ENCODE data around the gene TLR3. TPM values are rescaled to one million over a fixed set of nuclear protein-coding genes. Genes with fewer than 3 reads are reported as not detected.

TLR3 gene
- total and polyA plus RNA-seq, 4 experiments from 2014 or later = 2.1 to 4.1 (median 2.6) TPM

GRCh38 chr4:186072516-186072915 lies 3.6 kb downstream of the TLR3 start:
- Histone ChIP-seq H3K4me3 (ENCODE audit: low read length in 2 of 2) (no peak overlapping the region), H3K4me1 (ENCODE audit: insufficient read depth, low read length) (peaks cover 21% of the 10 kb centered on the region), H3K9me3 (ENCODE audit: control insufficient read depth in 1 of 2, low read length in 2 of 2) (no peaks in the 10 kb centered on the region), H3K36me3 (ENCODE audit: insufficient read depth, low read length) (no peaks in the 10 kb centered on the region), H3K27ac (ENCODE audit: low read depth, low read length) (no peak overlapping the region), H3K27me3 (ENCODE audit: insufficient read depth, low read length) (no peaks in the 10 kb centered on the region)
- POLR2A ChIA-PET (ENCODE audit: partially characterized antibody) = no interaction called here
- Mint-ChIP-seq H3K9me3 (no peaks in the 10 kb centered on the region), H3K27ac (peak overlapping the region in 1 of 7 donors; percentile 21), H3K4me1 (peaks cover 17 to 33% (median 22%) of the 10 kb centered on the region in 4 donors), H3K36me3 (no peaks in the 10 kb centered on the region), H3K27me3 (no peaks in the 10 kb centered on the region), H3K4me3 (no peak overlapping the region)
- CTCF ChIA-PET (ENCODE audit: partially characterized antibody) = no interaction called here
- DNase-seq = no peak
- intact Hi-C loops (cut with micrococcal nuclease) = no loop called here

DNA sequence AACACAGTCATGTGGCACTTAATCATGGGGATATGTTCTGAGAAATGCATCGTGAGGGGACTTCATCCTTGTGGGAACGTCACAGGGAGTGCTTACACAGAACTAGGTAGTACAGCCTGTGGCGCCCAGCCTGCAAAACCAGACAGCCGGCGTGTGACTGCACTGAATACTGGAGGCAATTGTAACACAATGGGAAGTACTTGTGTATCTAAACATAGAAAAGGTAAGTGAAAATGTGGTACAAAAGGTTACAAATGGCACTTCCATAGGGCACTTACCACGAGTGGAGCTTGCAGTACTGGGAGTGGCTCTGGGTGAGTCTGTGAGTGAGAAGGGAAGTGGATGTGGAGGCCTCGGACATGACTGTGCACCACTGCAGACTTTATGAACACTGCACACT lies 5.2 kb downstream of the TLR3 start:
- Histone ChIP-seq H3K4me3 (ENCODE audit: low read length in 2 of 2) (no peak overlapping the region), H3K9me3 (ENCODE audit: control insufficient read depth in 1 of 2, low read length in 2 of 2) (no peaks in the 10 kb centered on the region), H3K27ac (ENCODE audit: low read depth, low read length) (no peak overlapping the region), H3K36me3 (ENCODE audit: insufficient read depth, low read length) (no peaks in the 10 kb centered on the region), H3K4me1 (ENCODE audit: insufficient read depth, low read length) (peaks cover 8% of the 10 kb centered on the region), H3K27me3 (ENCODE audit: insufficient read depth, low read length) (no peaks in the 10 kb centered on the region)
- Mint-ChIP-seq H3K4me1 (peaks cover 8 to 17% (median 11%) of the 10 kb centered on the region in 4 donors), H3K36me3 (peaks cover 1 to 7% of the 10 kb centered on the region in 2 donors), H3K9me3 (no peaks in the 10 kb centered on the region), H3K4me3 (no peak overlapping the region), H3K27ac (no peak overlapping the region), H3K27me3 (no peaks in the 10 kb centered on the region)
- DNase-seq = no peak
- ChIA-PET CTCF (ENCODE audit: partially characterized antibody) (no interaction called here), POLR2A (ENCODE audit: partially characterized antibody) (no interaction called here)
- intact Hi-C loops (cut with micrococcal nuclease) = no loop called here

GRCh38 chr4:186078981-186079638 lies 10.2 kb downstream of the TLR3 start:
- Histone ChIP-seq H3K9me3 (ENCODE audit: control insufficient read depth in 1 of 2, low read length in 2 of 2) (no peaks in the 10 kb centered on the region), H3K27me3 (ENCODE audit: insufficient read depth, low read length) (no peaks in the 10 kb centered on the region), H3K4me1 (ENCODE audit: insufficient read depth, low read length) (no peaks in the 10 kb centered on the region), H3K36me3 (ENCODE audit: insufficient read depth, low read length) (no peaks in the 10 kb centered on the region), H3K4me3 (ENCODE audit: low read length in 2 of 2) (no peak overlapping the region), H3K27ac (ENCODE audit: low read depth, low read length) (no peak overlapping the region)
- Mint-ChIP-seq H3K27ac (no peak overlapping the region), H3K4me3 (no peak overlapping the region), H3K9me3 (no peaks in the 10 kb centered on the region), H3K36me3 (peaks cover 11 to 33% of the 10 kb centered on the region in 2 donors), H3K27me3 (no peaks in the 10 kb centered on the region), H3K4me1 (peaks cover 0 to 1% (median 0%) of the 10 kb centered on the region in 4 donors)
- intact Hi-C loops (cut with micrococcal nuclease) = no loop called here
- CTCF ChIA-PET (ENCODE audit: partially characterized antibody) = interaction anchor here (1.4 to 2.8 kb wide), 2 partner anchors 11 to 16 kb away, joined by 3 to 8 read pairs; partner anchors contain the start of gene TLR3
- POLR2A ChIA-PET (ENCODE audit: partially characterized antibody) = no interaction called here
- no peak for DNase-seq

DNA sequence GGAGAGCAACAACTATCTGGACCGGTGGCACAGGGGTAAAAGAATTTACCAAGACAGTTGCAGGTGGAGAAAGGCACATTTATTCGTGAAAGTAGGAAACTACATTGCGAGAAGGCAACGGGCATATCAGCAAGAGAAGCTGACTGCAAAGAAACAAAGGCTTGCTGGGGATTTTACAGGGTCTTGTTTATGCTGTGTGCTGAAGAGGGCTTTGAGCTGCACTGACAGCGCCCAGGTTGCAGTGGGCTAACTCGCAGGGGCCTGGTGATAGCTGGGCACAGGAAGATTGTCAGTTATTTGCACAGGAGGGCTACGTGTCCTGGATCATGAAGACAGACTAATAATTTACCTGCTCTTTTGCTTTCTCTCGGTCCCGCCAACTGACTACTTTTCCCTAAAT lies 10.7 kb downstream of the TLR3 start:
- Mint-ChIP-seq H3K27me3 (no peaks in the 10 kb centered on the region), H3K9me3 (no peaks in the 10 kb centered on the region), H3K4me1 (peaks cover 0 to 1% (median 0%) of the 10 kb centered on the region in 4 donors), H3K27ac (no peak overlapping the region), H3K4me3 (no peak overlapping the region), H3K36me3 (peaks cover 11 to 33% of the 10 kb centered on the region in 2 donors)
- POLR2A ChIA-PET (ENCODE audit: partially characterized antibody) = no interaction called here
- H3K4me3 ChIP-seq (ENCODE audit: low read length in 2 of 2) = no peak overlapping the region
- no peaks in the 10 kb centered on the region for H3K9me3 ChIP-seq (ENCODE audit: control insufficient read depth in 1 of 2, low read length in 2 of 2)
- H3K27me3 ChIP-seq (ENCODE audit: insufficient read depth, low read length) = no peaks in the 10 kb centered on the region
- CTCF ChIA-PET (ENCODE audit: partially characterized antibody) = interaction anchor here (1.4 to 2.8 kb wide), 2 partner anchors 11 to 17 kb away, joined by 3 to 8 read pairs; partner anchors contain the start of gene TLR3
- no peak for DNase-seq
- H3K27ac ChIP-seq (ENCODE audit: low read depth, low read length) = no peak overlapping the region
- H3K36me3 ChIP-seq (ENCODE audit: insufficient read depth, low read length) = no peaks in the 10 kb centered on the region
- intact Hi-C loops (cut with micrococcal nuclease) = no loop called here
- no peaks in the 10 kb centered on the region for H3K4me1 ChIP-seq (ENCODE audit: insufficient read depth, low read length)

DNA sequence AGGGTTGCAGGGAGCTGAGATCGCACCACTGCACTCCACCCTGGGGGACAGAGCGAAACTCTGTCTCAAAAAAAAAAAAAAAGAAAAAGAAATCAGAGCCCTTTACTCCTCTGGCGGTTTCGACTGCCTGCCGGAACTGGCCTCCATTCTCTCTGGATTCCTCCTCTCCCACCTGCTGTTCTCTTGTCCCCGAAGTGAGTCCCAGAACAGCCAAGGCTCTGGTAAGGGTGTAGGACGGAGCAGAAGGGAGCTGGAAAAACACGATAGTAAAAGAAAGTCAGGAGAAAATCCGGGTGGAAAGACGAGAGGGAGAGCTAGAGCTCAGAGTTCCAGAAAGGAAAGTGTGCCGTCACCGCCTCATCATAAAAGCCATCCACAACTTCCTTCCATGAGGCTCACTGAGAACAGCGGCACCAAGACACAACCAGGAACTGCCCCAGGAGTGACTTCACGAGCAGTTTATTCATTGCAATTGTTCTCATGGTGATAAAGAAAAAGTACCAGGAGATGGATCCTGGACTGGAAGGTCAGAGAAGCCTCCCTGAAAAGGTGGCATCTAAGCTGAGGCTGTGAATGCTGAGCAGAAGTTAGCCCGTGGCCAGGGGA lies 12.3 kb downstream of the TLR3 start:
- H3K27me3 Mint-ChIP-seq = no peaks in the 10 kb centered on the region
- no peaks in the 10 kb centered on the region for H3K9me3 ChIP-seq (ENCODE audit: control insufficient read depth in 1 of 2, low read length in 2 of 2)
- ChIA-PET CTCF (ENCODE audit: partially characterized antibody) (interaction anchor here (2.8 kb wide), 1 partner anchor 13 kb away, joined by 8 read pairs; the partner anchor contains the start of gene TLR3), POLR2A (ENCODE audit: partially characterized antibody) (no interaction called here)
- no peaks in the 10 kb centered on the region for H3K36me3 ChIP-seq (ENCODE audit: insufficient read depth, low read length)
- intact Hi-C loops (cut with micrococcal nuclease) = no loop called here
- no peak overlapping the region for H3K4me3 Mint-ChIP-seq
- DNase-seq = no peak
- H3K4me1 ChIP-seq (ENCODE audit: insufficient read depth, low read length) = no peaks in the 10 kb centered on the region
- H3K36me3 Mint-ChIP-seq = peaks cover 11 to 33% of the 10 kb centered on the region in 2 donors
- H3K9me3 Mint-ChIP-seq = no peaks in the 10 kb centered on the region
- no peak overlapping the region for H3K4me3 ChIP-seq (ENCODE audit: low read length in 2 of 2)
- H3K27me3 ChIP-seq (ENCODE audit: insufficient read depth, low read length) = no peaks in the 10 kb centered on the region
- no peak overlapping the region for H3K27ac Mint-ChIP-seq
- H3K4me1 Mint-ChIP-seq = peaks cover 0 to 1% (median 0%) of the 10 kb centered on the region in 4 donors
- H3K27ac ChIP-seq (ENCODE audit: low read depth, low read length) = no peak overlapping the region

- Histone ChIP-seq H3K4me1 (ENCODE audit: insufficient read depth, low read length) (no peaks in the 10 kb centered on the region), H3K27ac (ENCODE audit: low read depth, low read length) (no peak overlapping the region), H3K9me3 (ENCODE audit: control insufficient read depth in 1 of 2, low read length in 2 of 2) (no peaks in the 10 kb centered on the region), H3K4me3 (ENCODE audit: low read length in 2 of 2) (no peak overlapping the region), H3K27me3 (ENCODE audit: insufficient read depth, low read length) (no peaks in the 10 kb centered on the region), H3K36me3 (ENCODE audit: insufficient read depth, low read length) (no peaks in the 10 kb centered on the region)
- Mint-ChIP-seq H3K36me3 (peaks cover 11 to 33% of the 10 kb centered on the region in 2 donors), H3K4me3 (no peak overlapping the region), H3K9me3 (no peaks in the 10 kb centered on the region), H3K27me3 (no peaks in the 10 kb centered on the region), H3K4me1 (peaks cover 0 to 1% (median 0%) of the 10 kb centered on the region in 4 donors), H3K27ac (no peak overlapping the region)
- POLR2A ChIA-PET (ENCODE audit: partially characterized antibody) = no interaction called here
- intact Hi-C loops (cut with micrococcal nuclease) = no loop called here
- CTCF ChIA-PET (ENCODE audit: partially characterized antibody) = no interaction called here
- DNase-seq = no peak
These were observed 13.3 kb downstream of the TLR3 start for GRCh38 chr4:186082221-186082620.

DNA sequence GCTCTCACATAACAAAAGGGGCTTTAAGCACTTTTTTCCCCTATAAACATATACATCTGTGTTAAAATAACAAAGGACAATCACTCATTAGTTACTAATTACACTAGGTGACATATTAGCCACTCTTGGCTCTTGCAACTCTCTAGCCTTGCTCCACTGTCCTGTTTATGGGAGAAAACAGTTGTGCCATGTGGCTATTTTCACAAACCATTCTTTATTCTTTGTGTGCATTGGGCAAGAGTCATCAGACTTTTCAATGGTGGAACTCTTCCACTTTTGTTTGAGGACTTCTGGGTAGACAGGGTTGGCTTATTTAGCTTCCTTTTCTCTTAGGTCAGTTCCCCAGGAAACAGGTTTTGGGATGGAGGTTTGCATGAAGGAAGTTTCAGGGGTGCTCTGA lies 19.6 kb downstream of the TLR3 start:
- no peaks in the 10 kb centered on the region for H3K36me3 ChIP-seq (ENCODE audit: insufficient read depth, low read length)
- Mint-ChIP-seq H3K27me3 (no peaks in the 10 kb centered on the region), H3K4me1 (no peaks in the 10 kb centered on the region), H3K9me3 (peaks cover 0 to 6% (median 0%) of the 10 kb centered on the region in 8 donors), H3K36me3 (peaks cover 0 to 4% of the 10 kb centered on the region in 2 donors), H3K27ac (no peak overlapping the region), H3K4me3 (no peak overlapping the region)
- no peaks in the 10 kb centered on the region for H3K9me3 ChIP-seq (ENCODE audit: control insufficient read depth in 1 of 2, low read length in 2 of 2)
- no peak for DNase-seq
- no peak overlapping the region for H3K4me3 ChIP-seq (ENCODE audit: low read length in 2 of 2)
- H3K27me3 ChIP-seq (ENCODE audit: insufficient read depth, low read length) = peaks cover 3% of the 10 kb centered on the region
- POLR2A ChIA-PET (ENCODE audit: partially characterized antibody) = no interaction called here
- intact Hi-C loops (cut with micrococcal nuclease) = no loop called here
- CTCF ChIA-PET (ENCODE audit: partially characterized antibody) = no interaction called here
- H3K4me1 ChIP-seq (ENCODE audit: insufficient read depth, low read length) = no peaks in the 10 kb centered on the region
- no peak overlapping the region for H3K27ac ChIP-seq (ENCODE audit: low read depth, low read length)
